Measurements from ENCODE around the gene TMPRSS4. TPM values are rescaled to one million over a fixed set of nuclear protein-coding genes. Genes with fewer than 3 reads are reported as not detected.

TMPRSS4 gene
- polyA plus RNA-seq, 1 of the 3 experiments (the other 2 are of a cell fraction): not detected

GRCh38 chr11:118111019-118111743 lies 34.3 kb downstream of the TMPRSS4 start:
- ChIA-PET CTCF (no interaction called here), POLR2A (no interaction called here)
- H3K27me3 ChIP-seq (ENCODE audit: insufficient read depth): no peaks in the 10 kb centered on the region
- WGBS (ENCODE audit: low lambda C conversion rate): 47% methylated on average over 8 of the region's 8 CpGs
- no peak overlapping the region for H3K4me3 ChIP-seq (ENCODE audit: low read depth in 2 of 2, low read length in 1 of 2)
- H3K27ac ChIP-seq (ENCODE audit: low read depth in 2 of 2, low read length in 1 of 2): no peak overlapping the region
- no peaks in the 10 kb centered on the region for H3F3A ChIP-seq (replicated peaks; ENCODE audit: insufficient read depth)
- H2AFZ ChIP-seq (ENCODE audit: low read depth): no peak overlapping the region
- no peak for TF ChIP-seq FOXM1 (IDR thresholded peaks at IDR 0.05; ENCODE audit: low read depth)
- no peak for TF ChIP-seq ELF1 (IDR thresholded peaks at IDR 0.05)
- no peak for TF ChIP-seq GABPA (IDR thresholded peaks at IDR 0.05; ENCODE audit: low read depth)
- TF ChIP-seq TAF1 (IDR thresholded peaks at IDR 0.05; ENCODE audit: borderline replicate concordance, low read depth, low read length): no peak
- no peak for TF ChIP-seq NFIC (IDR thresholded peaks at IDR 0.05; ENCODE audit: borderline replicate concordance)
- no peak for TF ChIP-seq TCF12 (IDR thresholded peaks at IDR 0.05)
- TF ChIP-seq TEAD4 (IDR thresholded peaks at IDR 0.05; ENCODE audit: borderline replicate concordance, insufficient read depth): no peak
- no peak for TF ChIP-seq MEF2A (IDR thresholded peaks at IDR 0.05; ENCODE audit: borderline replicate concordance, low read depth)
- TF ChIP-seq MAX (IDR thresholded peaks at IDR 0.05; ENCODE audit: low read depth): no peak
- TF ChIP-seq SMC3 (IDR thresholded peaks at IDR 0.05; ENCODE audit: low read depth, low read length): no peak
- no peak for TF ChIP-seq CHD2 (IDR thresholded peaks at IDR 0.05; ENCODE audit: low read length, partially characterized antibody)
- no peak for TF ChIP-seq IRF3 (IDR thresholded peaks at IDR 0.05; ENCODE audit: low read depth, low read length)
- no peak for TF ChIP-seq USF1 (IDR thresholded peaks at IDR 0.05; ENCODE audit: borderline replicate concordance, low read depth)
- no peak for TF ChIP-seq NRF1 (IDR thresholded peaks at IDR 0.05; ENCODE audit: low read depth, low read length)
- TF ChIP-seq POLR2AphosphoS5 (IDR thresholded peaks at IDR 0.05; ENCODE audit: low read depth, low read length): no peak
- no peak for TF ChIP-seq JUND (IDR thresholded peaks at IDR 0.05)
- no peak for TF ChIP-seq RAD21 (IDR thresholded peaks at IDR 0.05; ENCODE audit: low read length)
- no peaks in the 10 kb centered on the region for H3K79me2 ChIP-seq (ENCODE audit: insufficient read depth)
- DNase-seq: no peak
- H4K20me1 ChIP-seq (ENCODE audit: insufficient read depth): no peaks in the 10 kb centered on the region
- no peak overlapping the region for H3K9ac ChIP-seq
- no peaks in the 10 kb centered on the region for H3K4me1 ChIP-seq (ENCODE audit: control insufficient read depth in 1 of 2, insufficient read depth in 2 of 2, low read depth in 1 of 2, low read length in 1 of 2)
- H3K9me2 ChIP-seq: no peaks in the 10 kb centered on the region
- no peaks in the 10 kb centered on the region for H3K9me3 ChIP-seq
- H3K36me3 ChIP-seq (replicated peaks in 1 of 2; ENCODE audit: control insufficient read depth in 1 of 2, insufficient read depth in 2 of 2, low read length in 1 of 2): no peaks in the 10 kb centered on the region
- no peak overlapping the region for H3K4me2 ChIP-seq

GRCh38 chr11:118111744-118112035 lies 34.8 kb downstream of the TMPRSS4 start:
- Histone ChIP-seq H2AFZ (ENCODE audit: low read depth) (no peak overlapping the region), H3K9ac (no peak overlapping the region), H3K9me3 (no peaks in the 10 kb centered on the region), H4K20me1 (ENCODE audit: insufficient read depth) (no peaks in the 10 kb centered on the region), H3K4me1 (ENCODE audit: control insufficient read depth in 1 of 2, insufficient read depth in 2 of 2, low read depth in 1 of 2, low read length in 1 of 2) (no peaks in the 10 kb centered on the region), H3K9me2 (no peaks in the 10 kb centered on the region), H3K36me3 (replicated peaks in 1 of 2; ENCODE audit: control insufficient read depth in 1 of 2, insufficient read depth in 2 of 2, low read length in 1 of 2) (no peaks in the 10 kb centered on the region), H3K4me2 (no peak overlapping the region), H3F3A (replicated peaks; ENCODE audit: insufficient read depth) (no peaks in the 10 kb centered on the region), H3K79me2 (ENCODE audit: insufficient read depth) (no peaks in the 10 kb centered on the region), H3K4me3 (ENCODE audit: low read depth in 2 of 2, low read length in 1 of 2) (no peak overlapping the region), H3K27me3 (ENCODE audit: insufficient read depth) (no peaks in the 10 kb centered on the region), H3K27ac (ENCODE audit: low read depth in 2 of 2, low read length in 1 of 2) (no peak overlapping the region)
- CTCF ChIA-PET: no interaction called here
- WGBS (ENCODE audit: low lambda C conversion rate): 36% methylated on average over 2 of the region's 6 CpGs
- POLR2A ChIA-PET: no interaction called here
- no peak for DNase-seq
- TF ChIP-seq ZBTB33 (IDR thresholded peaks at IDR 0.05; ENCODE audit: borderline replicate concordance, low read depth): no peak
- no peak for TF ChIP-seq GABPA (IDR thresholded peaks at IDR 0.05; ENCODE audit: low read depth)
- no peak for TF ChIP-seq RCOR1 (IDR thresholded peaks at IDR 0.05; ENCODE audit: low read length)
- no peak for TF ChIP-seq FOSL2 (IDR thresholded peaks at IDR 0.05; ENCODE audit: borderline replicate concordance, low read depth)
- no peak for TF ChIP-seq POLR2AphosphoS5 (IDR thresholded peaks at IDR 0.05; ENCODE audit: low read depth, low read length)
- no peak for TF ChIP-seq USF2 (IDR thresholded peaks at IDR 0.05; ENCODE audit: borderline replicate concordance, low read depth, low read length)
- no peak for TF ChIP-seq RAD21 (IDR thresholded peaks at IDR 0.05; ENCODE audit: low read length)
- no peak for TF ChIP-seq SIN3A (IDR thresholded peaks at IDR 0.05; ENCODE audit: borderline replicate concordance, low read depth, low read length)
- no peak for TF ChIP-seq MEF2A (IDR thresholded peaks at IDR 0.05; ENCODE audit: borderline replicate concordance, low read depth)
- TF ChIP-seq YY1 (IDR thresholded peaks at IDR 0.05; ENCODE audit: low read depth): no peak

All from SK-N-SH (cell line).